Measurements from ENCODE around the gene MYH9.

MYH9 gene

DNA sequence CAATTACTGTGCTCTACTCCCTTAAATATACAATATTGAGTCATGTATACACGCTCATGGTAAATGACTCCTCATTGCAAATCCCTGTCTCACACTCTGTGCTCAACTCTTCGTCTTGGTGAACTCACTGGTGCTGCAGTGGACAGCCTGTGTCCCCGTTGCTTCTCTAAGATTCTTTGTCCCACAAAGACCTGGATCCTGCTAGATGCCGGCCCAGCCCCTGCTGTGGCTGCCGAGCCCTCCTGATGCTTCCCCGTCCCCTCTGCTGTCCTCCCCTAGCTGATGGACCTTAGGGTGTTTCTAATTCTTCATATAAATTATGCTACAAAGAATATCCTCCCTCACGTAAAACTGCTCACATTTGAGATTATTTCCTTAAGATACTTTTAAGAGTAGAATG lies 154.0 kb downstream of the MYH9 start:
- ATAC-seq (replicated peaks; ENCODE audit: extremely low read depth, poor library complexity, severe bottlenecking) = no peak

GRCh38 chr22:36232715-36233401 lies 154.9 kb downstream of the MYH9 start:
- H3K4me3 Mint-ChIP-seq = no peak overlapping the region
- peaks cover 43% of the 10 kb centered on the region for H3K36me3 Mint-ChIP-seq (ENCODE audit: insufficient read depth)
- H3K27me3 Mint-ChIP-seq = no peaks in the 10 kb centered on the region
- DNase-seq (ENCODE audit: low spot score in 2 of 2) (no peak), ATAC-seq (replicated peaks; ENCODE audit: extremely low read depth, poor library complexity, severe bottlenecking) (no peak)
- no peaks in the 10 kb centered on the region for H3K9me3 Mint-ChIP-seq
- H3K4me1 Mint-ChIP-seq = peaks cover 53% of the 10 kb centered on the region
- H3K27ac Mint-ChIP-seq (ENCODE audit: low read depth) = peak overlapping the region; percentile 87

More for the DNA sequence above, 154.0 kb downstream of the MYH9 start:
- Mint-ChIP-seq H3K9me3 (no peaks in the 10 kb centered on the region), H3K27ac (ENCODE audit: low read depth) (peak overlapping the region; percentile 87), H3K4me3 (no peak overlapping the region), H3K27me3 (no peaks in the 10 kb centered on the region), H3K4me1 (peaks cover 62% of the 10 kb centered on the region), H3K36me3 (ENCODE audit: insufficient read depth) (peaks cover 41% of the 10 kb centered on the region)
- DNase-seq (ENCODE audit: low spot score in 2 of 2) = no peak
